Tibial nerve (tissue), 3 donors: Measurements from ENCODE around the gene HYOU1.

Experiments
- POLR2A ChIP-seq, 2 donors: fragments of 450-650 bp; IDR thresholded peaks; one replicate each; pipeline ENCODE4 v1.6.1; 2017; ENCODE audit warnings: antibody characterized with exemption in 2 of 2, mild to moderate bottlenecking in 2 of 2, moderate library complexity in 2 of 2
- TF ChIP-seq, protein P1 (sequence below), 5 experiments: fragments of 200-600 bp in 3 of 5; fragments of 450-650 bp in 2 of 5; sonication (generic) in 3 of 5; IDR thresholded peaks; one replicate each; pipeline ENCODE4 v1.5.1; 2016 to 2019; ENCODE audit warnings: antibody characterized with exemption in 5 of 5, mild to moderate bottlenecking in 3 of 5, moderate library complexity in 2 of 5

DNA sequence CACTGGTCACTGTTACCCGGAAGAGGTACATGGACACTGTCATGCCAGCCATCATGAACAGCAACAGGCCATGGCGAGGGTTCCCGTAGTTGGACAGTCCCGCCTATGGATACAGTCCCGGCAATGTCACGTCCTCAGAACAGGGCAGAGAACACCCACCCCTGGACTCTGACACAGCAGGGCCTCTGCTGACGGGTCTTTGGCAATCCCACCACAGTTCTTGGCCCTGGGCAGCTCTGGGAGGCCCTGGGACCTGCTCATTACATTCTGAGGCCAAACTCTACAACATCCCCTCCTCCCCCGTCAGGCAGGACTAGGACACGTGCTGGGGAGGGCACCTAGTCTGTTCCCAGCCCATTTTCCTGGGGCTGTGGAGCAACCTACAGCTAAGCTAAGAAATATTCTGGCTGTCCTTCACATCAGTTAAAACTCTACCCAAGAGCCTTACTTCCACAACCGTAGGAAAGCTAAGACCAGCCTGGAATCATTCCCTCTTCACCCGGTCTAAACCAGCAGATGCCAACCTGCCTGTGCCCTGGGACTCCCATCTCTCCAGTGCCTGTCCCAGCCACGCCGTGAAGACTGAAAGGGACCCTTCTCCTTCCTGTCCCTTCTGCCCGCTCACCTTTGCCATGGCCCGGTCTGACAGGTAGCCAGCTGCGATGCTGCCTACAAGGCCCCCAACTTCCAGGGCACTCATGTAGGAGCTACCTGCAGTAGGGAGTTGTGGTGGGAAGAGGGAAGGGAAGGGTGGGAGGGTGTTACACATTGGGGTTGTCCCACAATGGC, 30.8 kb downstream of the HYOU1 start:
- TF ChIP-seq, protein P1, sequence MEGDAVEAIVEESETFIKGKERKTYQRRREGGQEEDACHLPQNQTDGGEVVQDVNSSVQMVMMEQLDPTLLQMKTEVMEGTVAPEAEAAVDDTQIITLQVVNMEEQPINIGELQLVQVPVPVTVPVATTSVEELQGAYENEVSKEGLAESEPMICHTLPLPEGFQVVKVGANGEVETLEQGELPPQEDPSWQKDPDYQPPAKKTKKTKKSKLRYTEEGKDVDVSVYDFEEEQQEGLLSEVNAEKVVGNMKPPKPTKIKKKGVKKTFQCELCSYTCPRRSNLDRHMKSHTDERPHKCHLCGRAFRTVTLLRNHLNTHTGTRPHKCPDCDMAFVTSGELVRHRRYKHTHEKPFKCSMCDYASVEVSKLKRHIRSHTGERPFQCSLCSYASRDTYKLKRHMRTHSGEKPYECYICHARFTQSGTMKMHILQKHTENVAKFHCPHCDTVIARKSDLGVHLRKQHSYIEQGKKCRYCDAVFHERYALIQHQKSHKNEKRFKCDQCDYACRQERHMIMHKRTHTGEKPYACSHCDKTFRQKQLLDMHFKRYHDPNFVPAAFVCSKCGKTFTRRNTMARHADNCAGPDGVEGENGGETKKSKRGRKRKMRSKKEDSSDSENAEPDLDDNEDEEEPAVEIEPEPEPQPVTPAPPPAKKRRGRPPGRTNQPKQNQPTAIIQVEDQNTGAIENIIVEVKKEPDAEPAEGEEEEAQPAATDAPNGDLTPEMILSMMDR (IDR thresholded peaks at IDR 0.05): no peak
- TF ChIP-seq POLR2A (IDR thresholded peaks at IDR 0.05): no peak
